Measurements from ENCODE around the gene MALRD1. TPM values are rescaled to one million over a fixed set of nuclear protein-coding genes. Genes with fewer than 3 reads are reported as not detected.

MALRD1 gene
- total RNA-seq, 1 donor = 1.7 TPM

GRCh38 chr10:19048891-19049290 is 290 bp downstream of the MALRD1 start:
- TF ChIP-seq CTCF (IDR thresholded peaks at IDR 0.05; ENCODE audit: insufficient read depth, low read depth, low read length) = no peak
- no peak for DNase-seq (ENCODE audit: low read depth)
- no peak overlapping the region for H3K4me3 ChIP-seq (ENCODE audit: low read depth, low read length)

GRCh38 chr10:19049567-19049966 is 966 bp downstream of the MALRD1 start:
- DNase-seq (ENCODE audit: low read depth) = no peak
- no peak for TF ChIP-seq CTCF (IDR thresholded peaks at IDR 0.05; ENCODE audit: insufficient read depth, low read depth, low read length)
- no peak overlapping the region for H3K4me3 ChIP-seq (ENCODE audit: low read depth, low read length)

- no peak overlapping the region for H3K4me3 ChIP-seq (ENCODE audit: low read depth, low read length)
- DNase-seq (ENCODE audit: low read depth) = no peak
- no peak for TF ChIP-seq CTCF (IDR thresholded peaks at IDR 0.05; ENCODE audit: insufficient read depth, low read depth, low read length)
Measured at GRCh38 chr10:19054289-19054835, 5.8 kb downstream of the MALRD1 start.

- TF ChIP-seq CTCF (IDR thresholded peaks at IDR 0.05; ENCODE audit: insufficient read depth, low read depth, low read length) = no peak
- DNase-seq (ENCODE audit: low read depth) = no peak
- no peak overlapping the region for H3K4me3 ChIP-seq (ENCODE audit: low read depth, low read length)
Measured at GRCh38 chr10:19058046-19058445, 9.4 kb downstream of the MALRD1 start.

- TF ChIP-seq CTCF (IDR thresholded peaks at IDR 0.05; ENCODE audit: insufficient read depth, low read depth, low read length) = no peak
- no peak for DNase-seq (ENCODE audit: low read depth)
- no peak overlapping the region for H3K4me3 ChIP-seq (ENCODE audit: low read depth, low read length)
Measured at GRCh38 chr10:19063986-19064385, 15.4 kb downstream of the MALRD1 start.

GRCh38 chr10:19071946-19072345 is 23.3 kb downstream of the MALRD1 start:
- no peak overlapping the region for H3K4me3 ChIP-seq (ENCODE audit: low read depth, low read length)

More at GRCh38 chr10:19071946-19072345, 23.3 kb downstream of the MALRD1 start:
- no peak for TF ChIP-seq CTCF (IDR thresholded peaks at IDR 0.05; ENCODE audit: insufficient read depth, low read depth, low read length)
- DNase-seq (ENCODE audit: low read depth) = no peak

All from fibroblast of villous mesenchyme (primary cell).